ENCODE data around the gene CST6. TPM values are rescaled to one million over a fixed set of nuclear protein-coding genes. Genes with fewer than 3 reads are reported as not detected.

The CST6 gene
- total and polyA plus RNA-seq, 7 donors: 0.13 to 18.7 (median 0.47) TPM; not detected in 2

DNA sequence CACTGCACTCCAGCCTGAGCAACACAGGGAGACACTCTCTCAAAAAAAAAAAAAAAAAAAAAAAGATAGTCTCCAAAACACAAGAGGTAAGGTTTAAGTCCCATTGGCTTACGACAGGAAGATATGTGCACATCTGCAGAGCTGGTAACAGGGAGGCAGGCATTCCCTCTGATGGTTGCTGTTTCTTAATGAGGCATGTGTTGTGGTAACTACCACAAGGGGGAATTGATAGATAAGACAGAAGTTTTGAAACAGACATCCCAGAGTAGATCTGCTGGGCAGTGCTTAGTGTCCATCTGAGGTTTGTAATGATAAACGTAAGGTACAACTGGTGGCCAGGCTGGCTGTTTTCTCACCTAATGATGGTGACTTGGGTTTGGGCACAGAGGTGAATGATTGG lies 14.5 kb upstream of the CST6 start:
- no peaks in the 10 kb centered on the region for H3K27me3 ChIP-seq (ENCODE audit: insufficient read depth in 3 of 3, low read length in 2 of 3)
- peaks cover 13% of the 10 kb centered on the region for H3K4me1 ChIP-seq
- no peaks in the 10 kb centered on the region for H3K9me3 ChIP-seq
- 63 to 90% (median 75%) methylated on average over 2 of the region's 2 CpGs for WGBS, 3 donors
- ATAC-seq (no peak), DNase-seq (no peak)
- H3K27ac ChIP-seq: no peak overlapping the region
- H3K4me3 ChIP-seq: no peak overlapping the region
- TF ChIP-seq, protein P1, sequence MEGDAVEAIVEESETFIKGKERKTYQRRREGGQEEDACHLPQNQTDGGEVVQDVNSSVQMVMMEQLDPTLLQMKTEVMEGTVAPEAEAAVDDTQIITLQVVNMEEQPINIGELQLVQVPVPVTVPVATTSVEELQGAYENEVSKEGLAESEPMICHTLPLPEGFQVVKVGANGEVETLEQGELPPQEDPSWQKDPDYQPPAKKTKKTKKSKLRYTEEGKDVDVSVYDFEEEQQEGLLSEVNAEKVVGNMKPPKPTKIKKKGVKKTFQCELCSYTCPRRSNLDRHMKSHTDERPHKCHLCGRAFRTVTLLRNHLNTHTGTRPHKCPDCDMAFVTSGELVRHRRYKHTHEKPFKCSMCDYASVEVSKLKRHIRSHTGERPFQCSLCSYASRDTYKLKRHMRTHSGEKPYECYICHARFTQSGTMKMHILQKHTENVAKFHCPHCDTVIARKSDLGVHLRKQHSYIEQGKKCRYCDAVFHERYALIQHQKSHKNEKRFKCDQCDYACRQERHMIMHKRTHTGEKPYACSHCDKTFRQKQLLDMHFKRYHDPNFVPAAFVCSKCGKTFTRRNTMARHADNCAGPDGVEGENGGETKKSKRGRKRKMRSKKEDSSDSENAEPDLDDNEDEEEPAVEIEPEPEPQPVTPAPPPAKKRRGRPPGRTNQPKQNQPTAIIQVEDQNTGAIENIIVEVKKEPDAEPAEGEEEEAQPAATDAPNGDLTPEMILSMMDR (IDR thresholded peaks at IDR 0.05): no peak
- H3K36me3 ChIP-seq (ENCODE audit: insufficient read depth in 1 of 2, low read depth in 1 of 2): peaks cover 0 to 44% of the 10 kb centered on the region in 2 donors
- intact Hi-C loops (cut with DNase I): no loop called here

DNA sequence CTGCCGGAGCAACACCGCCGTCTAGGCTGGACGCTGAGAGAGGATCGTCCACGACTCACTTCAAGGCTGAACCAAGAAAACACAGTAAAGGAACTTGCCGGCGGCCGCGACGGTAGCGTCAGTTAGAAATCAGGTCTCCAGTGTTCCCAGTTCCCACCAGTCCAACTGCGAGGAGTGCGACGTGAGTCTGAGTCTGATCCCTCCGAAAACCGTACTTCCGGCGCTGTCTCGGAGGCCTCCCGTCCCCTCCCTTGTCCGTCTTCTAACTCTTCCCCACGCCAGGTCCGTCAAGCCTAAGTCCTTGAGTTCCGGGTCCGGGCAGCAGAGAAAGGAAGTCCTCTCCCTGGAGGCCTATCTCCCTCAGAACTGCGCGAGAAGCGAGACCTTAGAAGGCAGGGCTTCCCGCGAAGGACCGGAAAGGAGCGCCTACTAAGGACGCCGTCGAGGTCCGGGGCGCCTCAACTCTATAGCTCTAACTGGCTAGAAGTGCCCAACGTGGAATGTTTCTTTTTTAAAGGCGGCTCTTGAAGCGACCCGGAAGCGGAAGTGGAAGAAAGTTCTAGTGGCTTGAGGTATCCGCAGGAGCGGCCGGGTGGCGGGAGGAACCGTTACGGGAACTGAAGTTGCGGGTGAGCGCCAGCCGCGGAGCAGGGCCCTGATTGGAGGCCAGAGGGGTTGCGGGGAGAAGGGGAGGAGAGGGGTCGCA lies 9.7 kb upstream of the CST6 start, which contains the start of the genes BANF1 and EIF1AD:
Gene BANF1 (plus strand): TSS at position 562 of the 706 bp plus-strand sequence. CDS start 748 bp downstream, outside the sequence.
Gene EIF1AD (minus strand): TSS at position 216 of the 706 bp plus-strand sequence. CDS start 1,768 bp downstream, outside the sequence.
- intact Hi-C loops (cut with DNase I): loop anchor here (1.0 to 5.0 kb wide), 2 partner anchors 40 to 41 kb away; partner anchors contain the start of gene SART1 (in 2 of the 2)
- H3K9me3 ChIP-seq: no peaks in the 10 kb centered on the region

DNA sequence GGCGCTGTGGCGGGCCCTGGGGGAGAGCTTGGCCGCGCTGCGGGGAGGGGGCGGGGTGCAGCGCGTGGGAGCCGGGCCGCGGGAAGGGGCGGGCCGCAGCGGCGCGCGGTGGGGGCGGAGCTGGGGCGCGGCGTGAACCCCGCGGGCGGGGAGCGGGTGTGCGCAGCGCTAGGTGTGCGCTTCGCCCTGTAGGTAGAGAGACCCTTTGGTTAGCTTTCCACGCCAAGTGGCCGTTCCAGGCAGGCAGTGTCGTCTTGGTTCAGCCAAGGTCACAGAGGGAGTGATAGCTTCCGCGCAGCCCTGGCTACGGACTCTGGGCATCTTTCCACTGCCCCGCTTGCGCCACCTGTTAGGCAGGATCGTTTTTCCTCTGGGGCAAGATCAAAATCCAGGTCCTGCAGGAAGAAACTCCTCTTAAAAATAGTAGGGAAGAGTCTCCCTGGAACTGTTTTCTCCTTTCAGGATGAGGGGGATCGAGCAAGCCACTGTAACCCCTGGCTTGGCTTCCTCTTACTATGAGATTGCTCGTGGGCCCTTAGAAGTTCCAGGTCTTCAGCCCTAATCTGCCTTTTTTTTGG lies 9.1 kb upstream of the CST6 start:
- peak; percentile 82 to 91 for DNase-seq
- intact Hi-C loops (cut with DNase I): loop anchor here (1.0 to 5.0 kb wide), 2 partner anchors 40 to 41 kb away; partner anchors contain the start of gene SART1 (in 2 of the 2)
- H3K36me3 ChIP-seq (ENCODE audit: insufficient read depth in 1 of 2, low read depth in 1 of 2): peaks cover 0 to 59% of the 10 kb centered on the region in 2 donors

More for the DNA sequence above, 9.7 kb upstream of the CST6 start, which contains the start of the genes BANF1 and EIF1AD:
- peak; percentile 87 to 92 (median 88) for ATAC-seq
- TF ChIP-seq, protein P1 (IDR thresholded peaks at IDR 0.05): no peak
- peak; percentile 90 to 95 for DNase-seq
- Histone ChIP-seq H3K27me3 (ENCODE audit: insufficient read depth in 3 of 3, low read length in 2 of 3) (no peaks in the 10 kb centered on the region), H3K36me3 (ENCODE audit: insufficient read depth in 1 of 2, low read depth in 1 of 2) (peaks cover 0 to 66% of the 10 kb centered on the region in 2 donors), H3K4me1 (peaks cover 30% of the 10 kb centered on the region), H3K4me3 (peak within 1 kb of the TSS; percentile 74), H3K27ac (peak within 1 kb of the TSS; percentile 96)
- WGBS, 3 donors: 0 to 1% (median 0%) methylated on average over 55 of the region's 55 CpGs

DNA sequence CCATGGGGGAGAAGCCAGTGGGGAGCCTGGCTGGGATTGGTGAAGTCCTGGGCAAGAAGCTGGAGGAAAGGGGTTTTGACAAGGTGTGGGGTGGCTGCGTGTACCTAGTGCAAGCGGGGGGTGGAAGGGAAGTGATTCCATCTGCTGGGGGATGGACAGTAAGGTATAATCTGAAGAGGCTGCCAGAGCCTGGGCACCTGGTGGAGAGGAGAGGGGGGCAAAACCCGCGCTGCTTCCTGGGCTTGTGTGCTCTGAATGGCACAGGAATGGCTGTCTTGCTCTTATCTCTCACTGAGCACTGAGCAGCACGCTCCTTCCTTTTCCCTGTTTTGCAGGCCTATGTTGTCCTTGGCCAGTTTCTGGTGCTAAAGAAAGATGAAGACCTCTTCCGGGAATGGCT lies 8.5 kb upstream of the CST6 start:
- peak overlapping the region; percentile 74 for H3K4me3 ChIP-seq
- intact Hi-C loops (cut with DNase I): loop anchor here in 1 of 2 donors (5.0 kb wide), 1 partner anchor 41 kb away; the partner anchor contains the start of gene SART1
- peaks cover 34% of the 10 kb centered on the region for H3K4me1 ChIP-seq
- DNase-seq (no peak), ATAC-seq (no peak)
- TF ChIP-seq, protein P1 (IDR thresholded peaks at IDR 0.05): no peak
- no peaks in the 10 kb centered on the region for H3K9me3 ChIP-seq
- H3K27me3 ChIP-seq (ENCODE audit: insufficient read depth in 3 of 3, low read length in 2 of 3): no peaks in the 10 kb centered on the region
- 49 to 70% (median 51%) methylated on average over 6 of the region's 6 CpGs for WGBS, 3 donors
- H3K36me3 ChIP-seq (ENCODE audit: insufficient read depth in 1 of 2, low read depth in 1 of 2): peaks cover 0 to 54% of the 10 kb centered on the region in 2 donors
- peak overlapping the region; percentile 96 for H3K27ac ChIP-seq

More for the DNA sequence above, 9.1 kb upstream of the CST6 start:
- ATAC-seq: peak; percentile 72 to 80 (median 78)
- H3K27ac ChIP-seq: peak overlapping the region; percentile 96
- WGBS, 3 donors: 0% methylated on average over 21 to 40 of the region's 40 CpGs
- no peaks in the 10 kb centered on the region for H3K9me3 ChIP-seq
- peaks cover 34% of the 10 kb centered on the region for H3K4me1 ChIP-seq
- H3K27me3 ChIP-seq (ENCODE audit: insufficient read depth in 3 of 3, low read length in 2 of 3): no peaks in the 10 kb centered on the region
- H3K4me3 ChIP-seq: peak overlapping the region; percentile 74
- TF ChIP-seq, protein P1 (IDR thresholded peaks at IDR 0.05): no peak

Data from psoas muscle (tissue), 8 donors.